Brain pericyte (primary cell): ENCODE results near the gene AKNA.

ENCODE experiments used
- DNase-seq: peaks from one replicate; pipeline ENCODE4 v3.0.0-alpha.2; 2012; ENCODE audit warnings: low read depth, low spot score

AKNA gene

DNA sequence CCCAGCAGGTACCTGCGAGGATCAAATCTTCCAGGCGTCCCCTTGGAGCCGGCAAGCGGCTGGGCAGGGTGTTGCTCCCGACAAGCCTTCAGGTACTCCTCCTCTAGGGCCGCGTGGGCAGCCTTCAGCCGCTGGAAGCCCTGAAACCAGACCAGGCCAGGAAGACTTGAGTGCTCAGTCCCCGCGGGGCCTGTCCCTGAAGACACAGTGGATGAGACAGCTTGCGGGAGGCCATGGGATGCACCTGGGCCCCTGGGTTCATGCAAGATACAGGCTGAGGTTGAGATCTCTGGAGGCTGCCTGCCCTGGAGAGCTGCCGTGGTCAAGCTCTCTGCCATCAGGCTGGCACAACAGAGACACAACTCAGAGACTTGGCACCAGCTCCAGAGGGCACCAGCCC is 25.4 kb downstream of the AKNA start:
- DNase-seq = no peak

GRCh38 chr9:114361542-114361941 is 26.2 kb downstream of the AKNA start:
- DNase-seq = no peak

- no peak for DNase-seq
Observed at GRCh38 chr9:114359801-114360200, 28.0 kb downstream of the AKNA start.

- DNase-seq = no peak
Observed at GRCh38 chr9:114357911-114358328, 29.9 kb downstream of the AKNA start.

GRCh38 chr9:114357360-114357759 is 30.4 kb downstream of the AKNA start:
- DNase-seq = no peak

GRCh38 chr9:114356792-114357191 is 31.0 kb downstream of the AKNA start:
- no peak for DNase-seq

DNA sequence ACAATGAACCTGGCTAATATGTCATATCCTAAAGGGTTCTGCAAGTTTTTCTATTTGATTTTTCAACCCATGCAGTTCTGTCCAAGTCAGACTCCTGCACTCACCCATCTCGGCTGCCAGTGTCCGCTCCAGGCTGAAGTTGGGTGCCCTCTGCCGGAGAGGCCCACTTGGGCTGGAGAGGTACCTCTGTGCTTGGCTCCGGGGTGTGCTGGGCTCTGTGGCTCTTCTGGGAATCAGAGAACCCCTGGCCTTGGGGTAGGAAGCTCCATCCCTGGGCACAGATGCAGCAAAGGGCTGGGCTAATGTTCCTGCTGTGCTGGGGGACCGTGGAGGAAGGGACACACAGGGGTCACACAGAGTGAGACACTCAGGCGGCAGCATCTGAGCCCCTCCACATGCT is 32.0 kb downstream of the AKNA start:
- DNase-seq = no peak

- no peak for DNase-seq
Observed at GRCh38 chr9:114351932-114352331, 35.9 kb downstream of the AKNA start.

DNA sequence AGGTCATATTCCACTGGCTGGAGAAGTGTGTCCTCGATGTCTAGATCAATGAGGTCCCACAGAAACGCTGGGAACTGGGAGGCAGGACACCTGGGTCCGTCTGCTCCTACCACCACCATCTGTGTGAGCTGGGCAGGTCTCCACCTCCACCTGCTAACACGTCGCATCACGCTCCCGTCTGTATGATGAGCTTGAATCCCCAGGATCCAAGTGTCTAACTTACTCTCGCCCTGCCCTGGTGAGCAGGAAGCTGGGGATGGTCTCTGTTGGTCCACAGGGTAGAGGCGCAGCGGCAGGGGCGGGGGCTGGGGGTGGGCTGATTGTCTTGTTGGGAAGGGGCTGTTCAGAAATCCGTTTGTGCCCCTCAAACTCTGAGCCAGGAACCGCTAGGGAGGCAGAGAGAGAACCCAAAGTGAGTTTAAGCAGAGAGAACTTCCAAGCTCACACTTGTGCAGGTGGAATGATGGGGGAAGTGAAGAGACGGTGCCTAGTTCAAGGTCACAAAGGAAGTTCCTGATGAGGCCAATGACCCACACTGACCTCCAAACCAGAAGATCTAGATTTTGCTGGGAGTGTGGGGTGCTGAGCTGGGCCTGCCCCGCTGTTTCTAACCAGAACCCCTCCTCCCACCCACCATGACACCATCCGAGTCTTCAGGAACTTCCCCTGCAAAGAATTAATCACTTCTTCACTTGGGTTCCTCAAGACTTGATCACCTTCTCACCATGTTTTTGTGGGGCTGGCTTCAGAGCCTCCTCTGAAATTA is 37.0 kb downstream of the AKNA start:
- DNase-seq = no peak

GRCh38 chr9:114349713-114350480 is 37.9 kb downstream of the AKNA start:
- no peak for DNase-seq

DNA sequence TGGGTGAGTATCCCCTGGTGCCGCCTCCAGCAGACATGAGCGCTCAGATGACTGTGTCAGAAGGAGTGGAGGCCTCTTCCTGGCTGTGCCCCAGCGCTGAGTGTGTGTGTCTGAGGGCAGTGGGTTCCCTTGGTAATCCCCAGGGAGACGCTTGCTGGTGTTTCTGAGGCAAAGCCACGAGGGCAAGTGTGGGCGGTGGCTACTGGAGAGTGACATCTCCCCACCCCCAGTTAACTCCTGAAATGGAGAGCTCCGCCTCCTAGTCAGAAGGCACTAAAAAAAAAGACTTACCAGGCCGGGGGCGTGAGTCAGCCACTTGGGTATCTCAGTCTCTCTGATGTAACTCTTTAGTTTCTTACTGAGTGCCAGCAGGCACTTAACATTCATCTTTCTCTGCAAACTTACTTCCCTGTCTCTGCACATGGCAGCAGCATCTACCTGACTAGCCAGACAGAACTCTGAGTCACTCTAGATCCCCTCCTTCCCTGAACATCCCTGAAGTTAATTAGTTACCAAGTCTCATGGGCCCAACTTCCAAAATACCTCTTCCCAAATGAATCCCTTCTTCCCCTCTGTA is 38.8 kb downstream of the AKNA start:
- peak; percentile 66 for DNase-seq

GRCh38 chr9:114348261-114348905 is 39.4 kb downstream of the AKNA start:
- DNase-seq = no peak

DNA sequence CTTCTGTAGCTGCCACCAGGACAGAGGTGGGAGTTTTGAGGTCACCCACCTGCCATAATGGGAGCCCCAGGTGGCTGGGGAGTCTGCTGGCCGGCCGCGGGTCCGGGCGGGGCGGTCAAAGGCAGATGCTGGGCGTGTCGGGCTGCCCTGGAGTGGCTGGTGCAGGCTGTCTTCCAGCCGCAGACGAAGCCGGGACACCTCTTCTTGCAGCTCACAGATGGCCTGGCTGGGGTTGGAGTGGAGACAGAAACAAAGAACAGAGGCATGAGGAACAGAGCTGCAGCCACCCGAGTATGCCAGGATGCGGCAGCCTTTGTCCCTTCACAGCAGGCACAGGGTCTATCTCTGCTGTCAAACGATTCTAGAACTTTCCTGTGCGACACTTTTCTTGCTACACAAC is 40.1 kb downstream of the AKNA start:
- DNase-seq = no peak

- DNase-seq = no peak
Observed at GRCh38 chr9:114346146-114346545, 41.6 kb downstream of the AKNA start.

DNA sequence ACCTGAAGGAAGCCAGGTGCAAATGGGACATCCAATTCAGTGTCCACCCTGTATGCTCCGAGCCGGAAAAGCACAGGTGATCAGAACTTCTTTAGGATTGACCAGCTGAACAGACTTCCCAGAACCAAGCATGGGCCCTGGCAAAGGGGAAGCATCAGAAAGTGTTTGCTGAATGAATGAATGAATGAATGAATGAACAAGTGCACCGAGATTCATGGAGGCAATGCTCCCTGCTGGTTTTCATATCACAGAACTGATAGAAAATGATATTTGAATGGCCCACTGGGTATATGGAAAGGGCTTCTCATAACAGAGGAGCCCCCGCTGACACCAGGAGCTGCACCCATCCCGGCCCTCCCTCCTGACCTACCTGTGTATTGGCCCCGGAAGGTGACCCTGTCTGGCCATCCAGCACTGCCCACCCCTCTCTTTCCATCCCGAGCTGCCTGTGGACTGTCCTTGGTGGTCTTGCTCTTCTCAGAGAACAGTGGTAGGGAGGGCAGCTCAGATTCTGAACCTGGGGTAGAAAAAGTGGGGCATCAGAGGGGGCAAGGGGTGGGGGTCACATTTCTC is 42.2 kb downstream of the AKNA start:
- DNase-seq = no peak

- DNase-seq = no peak
Observed at GRCh38 chr9:114344692-114345091, 43.1 kb downstream of the AKNA start.

DNA sequence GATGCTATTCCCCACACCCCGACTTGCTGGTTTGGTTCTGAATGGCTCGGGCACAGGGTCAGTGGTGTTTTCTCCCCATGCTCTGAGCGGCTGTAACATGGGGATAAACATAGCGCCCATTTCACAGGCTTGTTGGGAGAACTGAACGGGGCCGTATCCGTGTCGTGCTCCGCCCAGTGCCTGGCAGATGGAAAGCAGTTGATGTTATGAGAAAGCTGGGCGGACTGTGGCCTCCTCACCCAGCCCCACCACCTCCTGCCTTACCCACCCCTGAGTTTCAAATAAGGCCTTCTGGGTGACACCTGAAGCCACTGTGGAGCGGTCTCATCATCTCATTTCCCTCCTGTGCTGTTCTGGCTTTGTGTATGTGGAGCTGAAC is 43.6 kb downstream of the AKNA start:
- no peak for DNase-seq

DNA sequence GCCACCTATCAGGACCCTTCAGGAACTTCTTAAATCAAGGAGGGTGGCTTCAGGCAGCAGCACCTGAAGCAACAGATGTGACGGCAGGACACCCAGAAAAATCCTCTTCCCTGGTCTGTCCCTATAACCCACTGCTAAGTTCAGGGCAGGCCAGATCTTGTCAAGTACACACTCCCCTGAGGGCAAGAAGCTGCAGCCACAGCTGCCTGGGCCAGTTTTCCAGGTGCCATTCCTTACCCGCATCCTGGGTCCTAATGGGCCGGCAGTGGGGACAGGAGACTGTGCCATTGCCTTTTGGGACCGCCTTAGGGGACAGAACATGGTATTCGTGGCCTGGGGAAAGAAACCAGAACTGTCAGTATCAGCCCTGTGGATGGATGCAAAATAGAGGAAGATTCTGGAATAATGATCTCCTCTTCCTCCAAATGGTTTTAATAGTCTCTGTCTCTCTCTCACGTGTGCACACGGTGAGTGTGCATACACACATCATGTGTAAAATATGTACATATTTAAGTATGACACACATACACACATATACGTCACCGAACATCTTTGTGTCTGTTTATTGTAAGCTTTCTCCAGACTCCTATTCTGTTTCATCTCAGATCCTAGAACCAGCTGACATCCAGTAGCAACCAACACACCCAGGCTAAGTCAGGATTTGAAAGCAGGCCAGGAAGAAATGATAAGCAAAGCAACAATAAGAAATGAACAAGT is 44.2 kb downstream of the AKNA start:
- DNase-seq = no peak

DNA sequence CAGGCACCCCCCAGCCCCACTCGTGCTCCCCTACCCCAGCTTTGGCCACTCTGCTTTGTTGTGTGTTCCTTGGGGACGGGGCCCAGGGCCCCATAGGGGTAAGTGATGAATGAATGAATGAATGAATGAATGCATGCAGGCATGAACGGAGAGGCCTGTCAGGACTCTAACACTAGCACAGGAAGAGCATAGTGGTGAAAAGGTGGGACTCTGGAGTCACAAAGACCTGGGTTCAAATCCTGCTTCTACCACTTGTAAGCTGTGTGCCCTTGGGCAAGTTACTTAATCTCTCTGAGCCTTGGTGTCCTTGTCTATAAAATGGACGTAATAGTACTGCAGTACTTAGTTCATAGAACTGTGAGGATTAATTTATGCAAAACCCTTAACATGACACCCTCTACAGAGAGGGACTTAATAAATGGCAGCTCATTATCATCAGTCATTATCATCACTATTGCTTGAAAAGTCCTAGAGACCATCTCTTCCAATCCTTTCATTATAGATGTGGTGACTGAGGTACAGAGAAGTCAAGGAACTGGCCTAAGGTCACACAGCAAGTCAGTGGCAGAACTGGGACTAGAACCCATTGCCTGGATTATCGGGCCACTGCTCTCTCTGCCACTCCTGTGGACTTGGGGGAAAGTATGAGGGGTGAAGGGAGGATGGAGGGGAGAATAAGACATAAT is 44.9 kb downstream of the AKNA start:
- no peak for DNase-seq

- DNase-seq = no peak
Observed at GRCh38 chr9:114341991-114342390, 45.8 kb downstream of the AKNA start.
